Natural killer cell treated with Interleukin-12 subunit alpha and Interleukin-12 subunit beta and Interleukin-15 and Interleukin-18, amount 100 ng/mL, for 72 hours (primary cell): ENCODE data around the gene NOTCH3. TPM values are rescaled to one million over a fixed set of nuclear protein-coding genes. Genes with fewer than 3 reads are reported as not detected.
A peak's percentile ranks its signal among the peaks of the same experiment; 100 is the strongest.

Experiments used
- ATAC-seq, 2 donors: fragments of 150-1000 bp; cut with Tn5 transposase in 1 of 2; sonication (Bioruptor Pico), chemical (Tn5 transposase) in 1 of 2; 2 replicates each; pipeline ENCODE4 v1.10.0; 2021
- DNase-seq: peaks from one replicate; pipeline ENCODE4 v3.0.0; 2022; ENCODE audit warnings: low spot score
- H3K27ac Mint-ChIP-seq, 2 donors: 1 replicate in 1 of 2; 2 replicates in 1 of 2; pipeline ENCODE4 v1.8.0; 2022; ENCODE audit warnings: mixed read lengths in 2 of 2, mild to moderate bottlenecking in 1 of 2, moderate library complexity in 1 of 2
- H3K27me3 Mint-ChIP-seq, 2 donors: 1 replicate in 1 of 2; 2 replicates in 1 of 2; pipeline ENCODE4 v1.8.0; 2022; ENCODE audit warnings: mixed read lengths in 2 of 2
- H3K36me3 Mint-ChIP-seq: one replicate; pipeline ENCODE4 v1.8.0; 2022; ENCODE audit warnings: mixed read lengths
- H3K4me1 Mint-ChIP-seq, 2 donors: 1 replicate in 1 of 2; 2 replicates in 1 of 2; pipeline ENCODE4 v1.8.0; 2022; ENCODE audit warnings: low read depth in 2 of 2, mixed read lengths in 2 of 2, mild to moderate bottlenecking in 1 of 2
- H3K4me3 Mint-ChIP-seq: one replicate; pipeline ENCODE4 v1.8.0; 2022; ENCODE audit warnings: mixed read lengths
- H3K9me3 Mint-ChIP-seq: 2 replicates; pipeline ENCODE4 v1.8.0; 2022; ENCODE audit warnings: mixed read lengths
- total RNA-seq, 2 donors: library from RNA; stranded (reverse); gene quantifications; one replicate each; pipeline ENCODE4 v1.2.3, GENCODE V29; 2022

Gene NOTCH3
- total RNA-seq, 2 donors from 2014 or later = not detected

DNA sequence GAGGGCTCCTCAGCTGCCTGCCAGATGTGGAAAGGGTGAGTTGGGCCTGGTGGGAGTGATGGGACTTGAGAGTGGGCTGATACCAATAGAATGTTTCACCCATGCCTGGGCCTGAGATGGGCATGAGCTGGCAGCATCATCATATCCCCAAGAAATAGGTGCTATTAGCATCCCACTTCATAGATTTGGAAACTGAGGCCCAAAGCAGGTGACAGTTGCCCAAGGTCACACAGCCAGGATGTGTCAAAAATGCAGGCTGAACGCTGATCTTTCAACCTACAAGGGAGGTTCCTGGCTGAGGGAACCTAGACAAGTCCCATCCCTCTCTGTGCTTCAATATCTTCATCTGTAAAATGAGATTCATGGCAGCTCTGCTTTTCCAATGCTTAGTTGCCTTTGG lies 89.0 kb downstream of the NOTCH3 start:
- no peaks in the 10 kb centered on the region for H3K36me3 Mint-ChIP-seq

DNA sequence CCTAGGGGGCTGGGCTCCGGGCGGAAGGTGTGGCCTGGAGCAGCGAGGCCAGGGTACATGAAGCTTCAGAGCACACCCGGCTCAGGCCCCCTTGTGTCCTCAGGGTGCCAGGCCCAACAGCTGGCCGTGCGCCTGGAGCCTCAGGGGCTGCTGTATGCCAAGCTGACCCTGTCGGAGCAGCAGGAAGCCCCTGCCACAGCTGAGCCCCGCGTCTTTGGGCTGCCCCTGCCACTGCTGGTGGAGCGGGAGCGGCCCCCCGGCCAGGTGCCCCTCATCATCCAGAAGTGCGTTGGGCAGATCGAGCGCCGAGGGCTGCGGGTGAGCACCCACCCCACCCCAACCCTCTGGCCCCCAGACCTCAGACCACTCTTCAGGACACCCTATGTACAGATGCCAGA lies 90.4 kb downstream of the NOTCH3 start:
- Mint-ChIP-seq H3K4me3 (no peak overlapping the region), H3K36me3 (no peaks in the 10 kb centered on the region), H3K27ac (no peak overlapping the region), H3K4me1 (peaks cover 0 to 12% of the 10 kb centered on the region in 2 donors), H3K27me3 (peaks cover 16 to 18% of the 10 kb centered on the region in 2 donors), H3K9me3 (no peaks in the 10 kb centered on the region)
- ATAC-seq (peak in 1 of 2 donors; percentile 20), DNase-seq (peak; percentile 42)

More for the DNA sequence above, 89.0 kb downstream of the NOTCH3 start:
- Mint-ChIP-seq H3K4me1 (peaks cover 0 to 5% of the 10 kb centered on the region in 2 donors), H3K4me3 (no peak overlapping the region), H3K27ac (no peak overlapping the region), H3K9me3 (no peaks in the 10 kb centered on the region), H3K27me3 (peaks cover 3 to 9% of the 10 kb centered on the region in 2 donors)
- no peak for ATAC-seq
- no peak for DNase-seq

DNA sequence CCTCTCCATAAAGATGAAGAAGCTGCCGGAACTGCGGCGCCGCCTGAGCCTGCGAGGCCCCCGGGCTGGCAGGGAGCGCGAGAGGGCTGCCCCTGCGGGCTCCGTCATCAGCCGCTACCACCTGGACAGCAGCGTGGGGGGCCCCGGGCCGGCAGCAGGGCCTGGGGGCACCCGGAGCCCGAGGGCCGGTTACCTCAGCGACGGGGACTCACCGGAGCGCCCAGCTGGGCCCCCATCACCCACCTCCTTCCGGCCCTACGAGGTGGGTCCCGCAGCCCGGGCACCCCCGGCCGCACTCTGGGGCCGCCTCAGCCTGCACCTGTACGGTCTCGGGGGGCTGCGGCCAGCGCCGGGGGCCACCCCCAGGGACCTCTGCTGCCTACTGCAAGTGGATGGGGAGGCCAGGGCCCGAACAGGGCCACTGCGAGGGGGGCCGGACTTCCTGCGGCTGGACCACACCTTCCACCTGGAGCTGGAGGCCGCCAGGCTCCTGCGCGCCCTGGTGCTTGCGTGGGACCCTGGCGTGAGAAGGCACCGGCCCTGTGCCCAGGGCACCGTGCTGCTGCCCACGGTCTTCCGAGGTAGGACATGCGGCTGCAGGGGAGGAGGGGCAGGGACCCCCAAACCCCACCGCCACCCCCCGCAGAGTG lies 90.9 kb downstream of the NOTCH3 start:
- peaks cover 0 to 12% of the 10 kb centered on the region in 2 donors for H3K4me1 Mint-ChIP-seq
- ATAC-seq (no peak), DNase-seq (peak; percentile 31)
- no peaks in the 10 kb centered on the region for H3K36me3 Mint-ChIP-seq
- H3K27ac Mint-ChIP-seq = no peak overlapping the region
- H3K27me3 Mint-ChIP-seq = peaks cover 16 to 22% of the 10 kb centered on the region in 2 donors
- H3K9me3 Mint-ChIP-seq = no peaks in the 10 kb centered on the region
- no peak overlapping the region for H3K4me3 Mint-ChIP-seq

Other genes starting within 250 kb of the NOTCH3 start
- not detected for gene SLC1A6, start 221.1 kb downstream of the NOTCH3 start, total RNA-seq
- not detected for gene CASP14, start 151.5 kb downstream of the NOTCH3 start, total RNA-seq
- not detected for gene OR1I1, start 118.8 kb downstream of the NOTCH3 start, total RNA-seq
- not detected for gene SYDE1, start 93.6 kb downstream of the NOTCH3 start, total RNA-seq
- 1 to 10 TPM in 1 of 2 donors, under 1 TPM in 1; 0.81 to 1.0 TPM for gene EPHX3, start 31.5 kb upstream of the NOTCH3 start, total RNA-seq
- gene BRD4, start 131.5 kb upstream of the NOTCH3 start, total RNA-seq = 100 to 1,000 TPM; 111 to 161 TPM
- gene AKAP8, start 178.8 kb upstream of the NOTCH3 start, total RNA-seq = 10 to 100 TPM; 61.4 to 78.3 TPM
- gene AKAP8L, start 218.0 kb upstream of the NOTCH3 start, total RNA-seq = 100 to 1,000 TPM in 1 of 2 donors, 10 to 100 TPM in 1; 72.8 to 123 TPM
- 10 to 100 TPM; 27.3 to 46.3 TPM for gene WIZ, start 249.0 kb upstream of the NOTCH3 start, total RNA-seq